HepG2 (cell line): ENCODE results near the gene LMNA. TPM values are rescaled to one million over a fixed set of nuclear protein-coding genes. Genes with fewer than 3 reads are reported as not detected.

Experiments
- ATAC-seq: fragments of 200-7000 bp; cut with Tn5 transposase; 3 replicates; pipeline ENCODE4 v1.9.1; 2020; ENCODE audit warnings: mild to moderate bottlenecking, moderate library complexity
- BruUV-seq: library from RNA; stranded (reverse); fragments of 400-500 nt; replicated peaks from 2 replicates; lab custom pipeline; 2021; lab: Mats Ljungman, UMichigan
- CTCF ChIA-PET: fragments of 300-600 bp; formaldehyde crosslinking; extraction: SDS; loops from one replicate; lab custom pipeline; 2021; ENCODE audit warnings: low total read pairs, inconsistent platforms, low intra/inter-chr PET ratio; lab: Yijun Ruan, JAX
- POLR2A ChIA-PET: fragments of 350-600 bp; sonication (Branson Sonifier 250); formaldehyde crosslinking; loops from one replicate; lab custom pipeline; 2020; ENCODE audit warnings: antibody characterized with exemption, inconsistent platforms; lab: Yijun Ruan, JAX
- DNase-seq: peaks from one replicate; pipeline ENCODE4 v3.0.0-alpha.2; 2015; ENCODE audit warnings: low spot score
- FAIRE-seq: peaks from 3 replicates; lab custom pipeline; 2011; peaks lifted over from hg19 to GRCh38; lab: Jason Lieb, UNC
- H2AFZ ChIP-seq: one replicate; pipeline ENCODE4 v1.6.1; 2011; ENCODE audit warnings: low read length, inconsistent platforms
- H3K27ac ChIP-seq: fragments of 300-600 bp; 3 replicates; pipeline ENCODE4 v1.8.0; 2011; ENCODE audit warnings: mixed run types, mild to moderate bottlenecking, mixed read lengths, low read length, inconsistent platforms; ENCODE audit not compliant: insufficient read depth; ENCODE audit errors: extremely low read length
- H3K27me3 ChIP-seq, 2 experiments: fragments of 200-600 bp in 1 of 2; 2 replicates in 1 of 2; 3 replicates in 1 of 2; pipeline versions ENCODE4 v1.6.0 to v1.8.0; 2011; ENCODE audit warnings: low read length in 2 of 2, mild to moderate bottlenecking in 2 of 2, moderate library complexity in 2 of 2, inconsistent platforms in 1 of 2; ENCODE audit not compliant: insufficient read depth in 2 of 2, control insufficient read depth in 1 of 2
- H3K36me3 ChIP-seq, 2 experiments: fragments of 200-600 bp in 1 of 2; replicated peaks in 1 of 2; 2 replicates in 1 of 2; 3 replicates in 1 of 2; pipeline versions ENCODE4 v1.5.1 to v1.8.0; 2011; ENCODE audit warnings: low read length in 2 of 2, inconsistent platforms in 1 of 2; ENCODE audit not compliant: insufficient read depth in 2 of 2, control insufficient read depth in 1 of 2
- H3K4me1 ChIP-seq: 2 replicates; pipeline ENCODE4 v1.5.1; 2012; ENCODE audit warnings: low read length, inconsistent platforms; ENCODE audit not compliant: insufficient read depth
- H3K4me2 ChIP-seq: 2 replicates; pipeline ENCODE4 v1.6.0; 2011; ENCODE audit warnings: low read depth, low read length, inconsistent platforms
- H3K4me3 ChIP-seq, 3 experiments: fragments of 200-600 bp in 1 of 3; sonication (generic), shearing (Covaris generic) in 1 of 3; replicated peaks in 1 of 3; 2 replicates each; pipeline ENCODE4 v1.5.1; 2011 to 2016; ENCODE audit warnings: low read length in 3 of 3, inconsistent platforms in 2 of 3, low read depth in 2 of 3, mild to moderate bottlenecking in 2 of 3, control low read depth in 1 of 3, mixed read lengths in 1 of 3; ENCODE audit not compliant: insufficient read depth in 1 of 3
- H3K79me2 ChIP-seq: one replicate; pipeline ENCODE4 v1.6.1; 2011; ENCODE audit warnings: low read length, inconsistent platforms; ENCODE audit not compliant: insufficient read depth
- H3K9ac ChIP-seq: 2 replicates; pipeline ENCODE4 v1.6.0; 2011; ENCODE audit warnings: mild to moderate bottlenecking, low read depth, low read length, inconsistent platforms; ENCODE audit not compliant: insufficient read depth
- H3K9me3 ChIP-seq: 2 replicates; pipeline ENCODE4 v1.5.1; 2012; ENCODE audit warnings: mild to moderate bottlenecking, low read length
- H4K20me1 ChIP-seq: 2 replicates; pipeline ENCODE4 v1.6.0; 2011; ENCODE audit warnings: inconsistent platforms, mild to moderate bottlenecking, low read length, moderate library complexity; ENCODE audit not compliant: insufficient read depth
- CHD4 ChIP-seq: fragments of 200-600 bp; sonication (generic); IDR thresholded peaks from 2 replicates; pipeline ENCODE4 v1.7.0; 2017; ENCODE audit warnings: mild to moderate bottlenecking, low read length, borderline replicate concordance
- ISL2 ChIP-seq: sonication (generic); formaldehyde crosslinking; IDR thresholded peaks from 2 replicates; pipeline ENCODE4 v1.5.0; 2020; ENCODE audit warnings: missing genetic modification reagents
- KDM1A ChIP-seq: IDR thresholded peaks from 2 replicates; pipeline ENCODE4 v1.6.1; 2016; ENCODE audit warnings: missing compliant biosample characterization
- MLXIP ChIP-seq: sonication (generic); formaldehyde crosslinking; IDR thresholded peaks from 2 replicates; pipeline ENCODE4 v1.9.0; 2021; ENCODE audit warnings: missing genetic modification reagents, borderline replicate concordance
- ZMYM3 ChIP-seq: sonication (generic); formaldehyde crosslinking; IDR thresholded peaks from 2 replicates; pipeline ENCODE4 v1.5.1; 2020; ENCODE audit warnings: mild to moderate bottlenecking, missing genetic modification reagents
- ZNF101 ChIP-seq: sonication (generic); formaldehyde crosslinking; IDR thresholded peaks from 2 replicates; pipeline ENCODE4 v1.4.0; 2020; ENCODE audit warnings: mild to moderate bottlenecking, low read depth, missing genetic modification reagents, borderline replicate concordance
- ZNF629 ChIP-seq: sonication (generic); formaldehyde crosslinking; conservative IDR thresholded peaks from 2 replicates; pipeline ENCODE4 v1.5.0; 2020; ENCODE audit warnings: missing genetic modification reagents
- WGBS: methylation state at CpG from one replicate; pipeline ENCODE4 v1.1.6; 2017; ENCODE audit warnings: low lambda C conversion rate; 5-methylcytosine and 5-hydroxymethylcytosine counted together
- in situ Hi-C: cut with HindIII; loops from 2 replicates; pipeline ENCODE4 v1.10.0; 2017; ENCODE audit warnings: low pct_unique_long_range_greater_than_20kb; ENCODE audit not compliant: extremely low pct_ligation_motif_present
- intact Hi-C: fragments of 100-400 bp; cut with micrococcal nuclease; formaldehyde crosslinking; loops from one replicate; pipeline ENCODE4 v1.10.0; 2022; ENCODE audit not compliant: unreplicated experiment
- polyA plus RNA-seq, 8 experiments: library from polyadenylated mRNA; depleted of rRNA in 3 of 8; stranded (reverse) in 7 of 8; unstranded in 1 of 8; fragments of >200 nt; fragmentation: Illumina TruSeq in 4 of 8; extraction: Trizol in 4 of 8; gene quantifications; 2 replicates each; pipeline versions ENCODE4 v1.2.1 to v1.2.3, GENCODE V29; 2011 to 2016; ENCODE audit warnings: low read depth in 4 of 8, missing spikeins in 1 of 8, mixed read lengths in 1 of 8; ENCODE audit not compliant: insufficient read depth in 1 of 8
- total RNA-seq, 5 experiments: library from RNA; depleted of rRNA; stranded (reverse); fragments of >200 nt; fragmentation: Illumina TruSeq; extraction: Trizol; gene quantifications; 2 replicates each; pipeline ENCODE4 v1.2.3, GENCODE V29; 2016; ENCODE audit warnings: low read depth in 1 of 5

LMNA gene
- total and polyA plus RNA-seq, 2 of the 13 experiments (the other 11 are each of a cell fraction or from before 2014, with no cell fraction given), result 107 to 225 TPM

DNA sequence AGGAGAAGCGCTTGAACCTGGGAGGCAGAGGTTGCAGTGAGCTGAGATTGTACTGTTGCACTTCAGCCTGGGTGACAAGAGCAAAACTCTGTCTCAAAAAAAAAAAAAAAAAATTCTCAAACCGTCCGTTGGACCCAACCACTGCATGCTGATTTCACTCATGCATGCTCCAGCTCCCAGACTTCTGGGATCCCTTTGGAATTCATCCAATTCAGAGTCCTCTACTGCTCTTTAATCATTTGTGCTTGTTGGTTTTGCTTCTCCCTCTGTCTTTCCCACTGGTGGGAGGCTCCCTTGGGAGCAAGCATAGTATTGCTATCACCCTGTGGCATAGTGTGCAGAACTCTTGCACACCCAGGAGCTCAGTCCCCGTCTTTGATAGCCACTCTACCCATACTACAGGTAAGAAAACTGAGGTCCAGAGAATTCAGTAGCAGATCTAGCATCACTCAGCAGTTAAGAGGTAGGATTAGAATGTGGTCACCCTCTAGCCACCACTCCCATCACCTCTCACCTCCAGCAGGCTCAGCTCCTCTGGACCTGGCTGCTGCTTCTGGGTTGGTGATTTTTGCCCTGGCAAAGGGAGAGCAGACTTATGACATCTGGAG is 3.1 kb upstream of the LMNA start:
- TF ChIP-seq ISL2 (no peak), ZNF629 (peak; percentile 95), ZMYM3 (CRISPR knock-in tag) (peak; percentile 61; the same call in 1 of the 2 replicates), KDM1A (CRISPR knock-in tag) (0 out of 2 replicates have a peak, but pooled peaks have one; percentile 51), ZNF101 (CRISPR knock-in tag) (no peak), MLXIP (no peak), CHD4 (peak; percentile 80; the same call in 1 of the 2 replicates)
- TF ChIP-seq, all 625 proteins: peak for 4
- ATAC-seq, result no peak
- intact Hi-C loops, result no loop called here
- peaks cover 67% of the 10 kb centered on the region for H3K4me1 ChIP-seq
- CTCF ChIA-PET, result no interaction called here
- no TSS peak for BruUV-seq
- 28% methylated on average over 4 of the region's 4 CpGs for WGBS
- no peak overlapping the region for H3K4me3 ChIP-seq
- H3K4me2 ChIP-seq, result no peak overlapping the region
- peaks cover 0 to 8% of the 10 kb centered on the region in 2 experiments; a peak in 1 of 5 replicates for H3K27me3 ChIP-seq
- peaks cover 18% of the 10 kb centered on the region for H3K79me2 ChIP-seq
- FAIRE-seq, result no peak
- POLR2A ChIA-PET, result interaction anchor here (4.6 to 6.1 kb wide), 2 partner anchors 12 to 17 kb away, joined by 34 to 90 read pairs; no protein-coding TSS in a partner anchor
- no peaks in the 10 kb centered on the region for H3K36me3 ChIP-seq
- H2AFZ ChIP-seq, result no peak overlapping the region
- in situ Hi-C loops, result no loop called here
- peaks cover 6% of the 10 kb centered on the region; the same call in 1 of the 2 replicates for H4K20me1 ChIP-seq
- H3K9me3 ChIP-seq, result no peaks in the 10 kb centered on the region
- H3K27ac ChIP-seq, result no peak overlapping the region
- no peak overlapping the region for H3K9ac ChIP-seq
- DNase-seq, result no peak
